Measurements from ENCODE around the gene ANKRD49. TPM values are rescaled to one million over a fixed set of nuclear protein-coding genes. Genes with fewer than 3 reads are reported as not detected.

ANKRD49 gene
- total and polyA plus RNA-seq, 2 of the 4 experiments (the other 2 are of a cell fraction), result 7.2 to 10.4 TPM

DNA sequence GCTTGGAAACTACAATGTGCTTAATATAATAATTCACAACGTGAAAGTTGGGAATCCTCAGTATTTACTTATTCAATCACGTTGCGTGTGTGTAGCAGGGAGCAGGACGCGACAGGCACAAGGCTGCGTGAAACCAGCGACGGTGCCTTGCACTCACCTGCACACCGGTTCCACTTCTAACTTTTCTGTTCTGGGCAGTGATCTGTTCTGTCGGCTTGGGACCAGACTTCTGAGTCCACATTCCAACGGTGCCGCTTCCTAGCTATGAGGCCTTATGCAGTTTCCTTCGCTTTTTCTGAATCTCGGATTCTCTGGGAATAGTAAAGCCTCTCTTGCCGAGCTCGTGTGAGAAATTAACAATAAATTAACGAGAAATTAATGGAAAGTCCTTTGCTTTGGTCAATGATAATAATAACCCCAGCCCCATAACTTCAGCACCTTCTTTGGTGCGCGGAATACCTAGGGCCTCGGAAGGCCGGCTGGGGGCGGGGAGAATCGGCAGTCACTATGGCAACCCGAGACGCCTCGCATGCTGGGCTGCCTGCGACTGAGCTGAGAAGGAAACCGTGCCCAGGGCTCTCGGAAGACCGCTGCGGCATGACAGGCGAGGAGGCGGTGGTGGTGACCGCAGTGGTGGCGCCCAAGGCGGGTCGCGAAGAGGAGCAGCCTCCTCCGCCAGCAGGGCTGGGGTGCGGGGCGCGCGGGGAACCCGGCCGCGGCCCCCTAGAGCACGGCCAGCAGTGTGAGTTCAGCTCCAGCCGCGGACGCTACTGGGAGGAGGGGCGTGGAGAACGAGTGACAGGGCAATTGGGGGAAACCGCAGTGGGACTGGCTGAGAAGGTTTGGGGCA, 18.4 kb downstream of the ANKRD49 start, which contains the start of gene C11orf97:
C11orf97 (plus strand) TSS at position 530 of the 850 bp plus-strand sequence; CDS start at position 598, 68 bp downstream.
- H3K9ac ChIP-seq (ENCODE audit: low read depth, low read length), result no peak within 1 kb of the TSS
- dilution Hi-C loops (cut with HindIII; ENCODE audit: low sequenced_read_pairs, unreplicated experiment), result no loop called here
- CTCF ChIA-PET, result interaction anchor here (0.7 to 1.1 kb wide), 4 partner anchors 8 to 617 kb away, joined by 3 to 6 read pairs (median 4); no protein-coding TSS in a partner anchor

More for the DNA sequence above, 18.4 kb downstream of the ANKRD49 start, which contains the start of gene C11orf97:
- H4K20me1 ChIP-seq (ENCODE audit: insufficient read depth, low read length), result no peaks in the 10 kb centered on the region
- H2AK9ac ChIP-seq (replicated peaks; ENCODE audit: low read depth, low read length, poor library complexity), result no peak within 1 kb of the TSS
- no peak within 1 kb of the TSS for H2BK120ac ChIP-seq (ENCODE audit: low read depth, low read length)
- H2AK5ac ChIP-seq (ENCODE audit: low read depth, low read length), result no peak within 1 kb of the TSS
- no peak for TF ChIP-seq NFE2L2 (IDR thresholded peaks at IDR 0.05; ENCODE audit: low read depth, low read length)
- TF ChIP-seq SMC3 (IDR thresholded peaks at IDR 0.05; ENCODE audit: low read depth, low read length), result no peak
- no peak for TF ChIP-seq MAFK (IDR thresholded peaks at IDR 0.05; ENCODE audit: low read depth, low read length)
- peak; percentile 76; the same call in 1 of the 2 replicates for TF ChIP-seq MXI1 (IDR thresholded peaks at IDR 0.05; ENCODE audit: borderline replicate concordance, low read depth, low read length)
- no peak for TF ChIP-seq RFX5 (IDR thresholded peaks at IDR 0.05; ENCODE audit: low read depth, low read length)
- no peak for TF ChIP-seq POLR2A (IDR thresholded peaks at IDR 0.05; ENCODE audit: low read depth, low read length)
- no peak for TF ChIP-seq CEBPB (IDR thresholded peaks at IDR 0.05; ENCODE audit: low read depth, low read length)
- TF ChIP-seq, protein P1, sequence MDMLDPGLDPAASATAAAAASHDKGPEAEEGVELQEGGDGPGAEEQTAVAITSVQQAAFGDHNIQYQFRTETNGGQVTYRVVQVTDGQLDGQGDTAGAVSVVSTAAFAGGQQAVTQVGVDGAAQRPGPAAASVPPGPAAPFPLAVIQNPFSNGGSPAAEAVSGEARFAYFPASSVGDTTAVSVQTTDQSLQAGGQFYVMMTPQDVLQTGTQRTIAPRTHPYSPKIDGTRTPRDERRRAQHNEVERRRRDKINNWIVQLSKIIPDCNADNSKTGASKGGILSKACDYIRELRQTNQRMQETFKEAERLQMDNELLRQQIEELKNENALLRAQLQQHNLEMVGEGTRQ (IDR thresholded peaks at IDR 0.05; ENCODE audit: low read depth, low read length), result no peak
- no peak within 1 kb of the TSS for H2BK5ac ChIP-seq (ENCODE audit: low read depth, low read length, poor library complexity, severe bottlenecking)
- H2BK15ac ChIP-seq (ENCODE audit: low read depth, low read length), result no peak within 1 kb of the TSS
- peaks cover 8% of the 10 kb centered on the region for H3K27me3 ChIP-seq (ENCODE audit: control insufficient read depth, insufficient read depth, low read length)
- no peak within 1 kb of the TSS for H4K91ac ChIP-seq (ENCODE audit: insufficient read depth, low read depth, low read length)
- 25% methylated on average over 26 of the region's 53 CpGs; no CpG with 5 or more reads in 1 of the 2 experiments for WGBS, 2 experiments (ENCODE audit: extremely low coverage in 2 of 2, insufficient read length in 1 of 2)
- H3K9me3 ChIP-seq (ENCODE audit: control insufficient read depth, insufficient read depth, low read length), result no peaks in the 10 kb centered on the region
- no TSS peak for BruUV-seq (replicated peaks)
- H4K8ac ChIP-seq (ENCODE audit: low read depth in 2 of 2, low read length in 2 of 2), result no peak within 1 kb of the TSS
- H3K4ac ChIP-seq (ENCODE audit: low read depth, low read length), result no peak within 1 kb of the TSS
- H3K18ac ChIP-seq (ENCODE audit: low read depth, low read length), result no peak within 1 kb of the TSS
- H3K9me1 ChIP-seq (ENCODE audit: insufficient read depth, low read length), result no peaks in the 10 kb centered on the region
- H3K14ac ChIP-seq (replicated peaks; ENCODE audit: low read depth, low read length), result no peak within 1 kb of the TSS
- H2BK20ac ChIP-seq (ENCODE audit: low read depth, low read length), result no peak within 1 kb of the TSS
- no peak within 1 kb of the TSS for H3K23ac ChIP-seq (ENCODE audit: low read depth, low read length)
- intact Hi-C loops (cut with micrococcal nuclease) (no loop called here), in situ Hi-C loops (cut with MboI; ENCODE audit: low sequenced_read_pairs) (no loop called here)
- H3K4me3 ChIP-seq (ENCODE audit: insufficient read depth, low read depth, low read length), result peak within 1 kb of the TSS; percentile 67
- DNase-seq (peak; percentile 30), ATAC-seq (ENCODE audit: low read depth) (peak; percentile 94)
- H3K36me3 ChIP-seq (ENCODE audit: control insufficient read depth, insufficient read depth, low read length), result no peaks in the 10 kb centered on the region
- no peaks in the 10 kb centered on the region for H3K79me1 ChIP-seq (ENCODE audit: low read depth in 1 of 2, low read length in 2 of 2)
- H4K5ac ChIP-seq (ENCODE audit: low read depth, low read length), result no peak within 1 kb of the TSS
- peak within 1 kb of the TSS; percentile 95 for H3K4me2 ChIP-seq (ENCODE audit: low read depth, low read length)
- H3K27ac ChIP-seq (ENCODE audit: insufficient read depth, low read length), result no peak within 1 kb of the TSS
- H2AFZ ChIP-seq (replicated peaks; ENCODE audit: low read length, poor library complexity), result peak within 1 kb of the TSS; percentile 93
- peaks cover 2% of the 10 kb centered on the region; the same call in 1 of the 2 replicates for H3K4me1 ChIP-seq (ENCODE audit: control insufficient read depth, insufficient read depth, low read length)
- H3K56ac ChIP-seq (ENCODE audit: extremely low read depth, insufficient read depth, low read length), result no peak within 1 kb of the TSS
- POLR2A ChIA-PET (ENCODE audit: unreplicated experiment), result interaction anchor here (0.6 kb wide), 1 partner anchor 32 kb away, joined by 7 read pairs; no protein-coding TSS in a partner anchor

All from IMR-90 (cell line).